ENCODE data around the gene ZNF785. TPM values are rescaled to one million over a fixed set of nuclear protein-coding genes. Genes with fewer than 3 reads are reported as not detected.

The ZNF785 gene
- total and polyA plus RNA-seq, 2 of the 13 experiments (the other 11 are each of a cell fraction or from before 2014, with no cell fraction given), result 0.01 TPM; not detected in 1

DNA sequence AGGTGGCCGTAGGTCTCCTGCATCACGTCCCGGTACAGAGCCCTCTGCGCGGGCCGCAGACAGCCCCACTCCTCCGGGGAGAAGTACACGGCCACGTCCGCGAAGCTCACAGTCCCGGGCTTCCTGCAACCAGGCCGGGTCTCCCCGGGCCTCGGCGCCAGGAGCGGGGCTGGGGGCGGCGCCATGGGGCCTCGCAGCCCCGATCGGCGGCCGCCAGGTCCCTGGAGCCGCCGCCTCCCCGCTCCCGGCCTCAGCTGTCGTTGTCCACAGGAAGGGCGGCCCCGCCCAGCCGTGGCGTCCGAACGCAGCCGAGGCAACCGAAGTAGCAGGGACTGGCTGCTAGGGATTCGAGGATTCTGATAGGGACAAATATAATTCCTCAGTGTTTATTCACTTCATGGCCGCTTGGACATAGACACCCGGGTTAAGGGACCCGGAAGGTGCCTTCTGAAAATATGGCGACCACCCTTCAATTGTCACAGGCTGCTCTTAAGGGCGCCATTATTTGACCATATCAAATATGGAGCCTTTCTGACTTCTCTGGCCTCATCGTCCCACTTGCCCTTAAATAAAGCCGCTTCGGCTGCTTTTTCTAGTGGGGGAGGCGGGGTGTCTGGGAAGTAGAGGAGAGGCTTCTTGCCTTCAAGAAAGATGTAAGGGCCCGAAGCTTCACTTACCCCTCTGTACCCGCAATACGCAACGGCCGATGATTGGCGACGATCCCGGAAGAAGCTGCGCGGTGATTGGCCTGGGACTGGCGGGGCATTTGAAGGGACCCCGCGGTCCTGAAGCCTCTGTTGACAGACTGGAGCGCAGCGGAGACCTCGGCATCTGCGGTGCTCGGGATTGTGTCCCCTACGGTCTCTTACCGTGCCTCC lies 13.8 kb downstream of the ZNF785 start, which contains the start of gene ZNF688 (continued):
- no peak for TF ChIP-seq ZBTB1 (CRISPR knock-in tag; IDR thresholded peaks at IDR 0.05; ENCODE audit: borderline replicate concordance)
- no peak for TF ChIP-seq ZNF274 (CRISPR knock-in tag; IDR thresholded peaks at IDR 0.05)
- no peak for TF ChIP-seq IKZF1 (IDR thresholded peaks at IDR 0.05)
- TF ChIP-seq ZNF768 (CRISPR knock-in tag; IDR thresholded peaks at IDR 0.05), result peak; percentile 49; the same call in 1 of the 2 replicates
- TF ChIP-seq, protein P1, sequence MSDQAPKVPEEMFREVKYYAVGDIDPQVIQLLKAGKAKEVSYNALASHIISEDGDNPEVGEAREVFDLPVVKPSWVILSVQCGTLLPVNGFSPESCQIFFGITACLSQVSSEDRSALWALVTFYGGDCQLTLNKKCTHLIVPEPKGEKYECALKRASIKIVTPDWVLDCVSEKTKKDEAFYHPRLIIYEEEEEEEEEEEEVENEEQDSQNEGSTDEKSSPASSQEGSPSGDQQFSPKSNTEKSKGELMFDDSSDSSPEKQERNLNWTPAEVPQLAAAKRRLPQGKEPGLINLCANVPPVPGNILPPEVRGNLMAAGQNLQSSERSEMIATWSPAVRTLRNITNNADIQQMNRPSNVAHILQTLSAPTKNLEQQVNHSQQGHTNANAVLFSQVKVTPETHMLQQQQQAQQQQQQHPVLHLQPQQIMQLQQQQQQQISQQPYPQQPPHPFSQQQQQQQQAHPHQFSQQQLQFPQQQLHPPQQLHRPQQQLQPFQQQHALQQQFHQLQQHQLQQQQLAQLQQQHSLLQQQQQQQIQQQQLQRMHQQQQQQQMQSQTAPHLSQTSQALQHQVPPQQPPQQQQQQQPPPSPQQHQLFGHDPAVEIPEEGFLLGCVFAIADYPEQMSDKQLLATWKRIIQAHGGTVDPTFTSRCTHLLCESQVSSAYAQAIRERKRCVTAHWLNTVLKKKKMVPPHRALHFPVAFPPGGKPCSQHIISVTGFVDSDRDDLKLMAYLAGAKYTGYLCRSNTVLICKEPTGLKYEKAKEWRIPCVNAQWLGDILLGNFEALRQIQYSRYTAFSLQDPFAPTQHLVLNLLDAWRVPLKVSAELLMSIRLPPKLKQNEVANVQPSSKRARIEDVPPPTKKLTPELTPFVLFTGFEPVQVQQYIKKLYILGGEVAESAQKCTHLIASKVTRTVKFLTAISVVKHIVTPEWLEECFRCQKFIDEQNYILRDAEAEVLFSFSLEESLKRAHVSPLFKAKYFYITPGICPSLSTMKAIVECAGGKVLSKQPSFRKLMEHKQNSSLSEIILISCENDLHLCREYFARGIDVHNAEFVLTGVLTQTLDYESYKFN (CRISPR knock-in tag; conservative IDR thresholded peaks at IDR 0.05), result peak; percentile 47
- TF ChIP-seq MYC (CRISPR knock-in tag; IDR thresholded peaks at IDR 0.05; ENCODE audit: borderline replicate concordance), result peak; percentile 59; the same call in 1 of the 2 replicates
- no peak for TF ChIP-seq MTF1 (CRISPR knock-in tag; IDR thresholded peaks at IDR 0.05)
- TF ChIP-seq ZBTB21 (CRISPR knock-in tag; IDR thresholded peaks at IDR 0.05), result no peak; the same call in 1 of the 2 replicates
- TF ChIP-seq, protein P2, sequence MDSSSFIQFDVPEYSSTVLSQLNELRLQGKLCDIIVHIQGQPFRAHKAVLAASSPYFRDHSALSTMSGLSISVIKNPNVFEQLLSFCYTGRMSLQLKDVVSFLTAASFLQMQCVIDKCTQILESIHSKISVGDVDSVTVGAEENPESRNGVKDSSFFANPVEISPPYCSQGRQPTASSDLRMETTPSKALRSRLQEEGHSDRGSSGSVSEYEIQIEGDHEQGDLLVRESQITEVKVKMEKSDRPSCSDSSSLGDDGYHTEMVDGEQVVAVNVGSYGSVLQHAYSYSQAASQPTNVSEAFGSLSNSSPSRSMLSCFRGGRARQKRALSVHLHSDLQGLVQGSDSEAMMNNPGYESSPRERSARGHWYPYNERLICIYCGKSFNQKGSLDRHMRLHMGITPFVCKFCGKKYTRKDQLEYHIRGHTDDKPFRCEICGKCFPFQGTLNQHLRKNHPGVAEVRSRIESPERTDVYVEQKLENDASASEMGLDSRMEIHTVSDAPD (CRISPR knock-in tag; IDR thresholded peaks at IDR 0.05), result no peak
- no peak; the same call in 1 of the 2 replicates for TF ChIP-seq KDM5B (CRISPR knock-in tag; IDR thresholded peaks at IDR 0.05; ENCODE audit: borderline replicate concordance)
- TF ChIP-seq PITX1 (CRISPR knock-in tag; IDR thresholded peaks at IDR 0.05), result peak; percentile 39; the same call in 1 of the 2 replicates
- TF ChIP-seq ZFP62 (CRISPR knock-in tag; IDR thresholded peaks at IDR 0.05), result no peak
- TF ChIP-seq ZFX (CRISPR knock-in tag; IDR thresholded peaks at IDR 0.05; ENCODE audit: low read depth), result peak; percentile 89
- no peak for TF ChIP-seq HHEX (CRISPR knock-in tag; IDR thresholded peaks at IDR 0.05)
- no peak for TF ChIP-seq ZNF253 (CRISPR knock-in tag; IDR thresholded peaks at IDR 0.05; ENCODE audit: borderline replicate concordance)
- no peak for TF ChIP-seq ZNF547 (CRISPR knock-in tag; IDR thresholded peaks at IDR 0.05)
- TF ChIP-seq ZNF816 (CRISPR knock-in tag; IDR thresholded peaks at IDR 0.05; ENCODE audit: borderline replicate concordance), result no peak
- TF ChIP-seq, protein P3, sequence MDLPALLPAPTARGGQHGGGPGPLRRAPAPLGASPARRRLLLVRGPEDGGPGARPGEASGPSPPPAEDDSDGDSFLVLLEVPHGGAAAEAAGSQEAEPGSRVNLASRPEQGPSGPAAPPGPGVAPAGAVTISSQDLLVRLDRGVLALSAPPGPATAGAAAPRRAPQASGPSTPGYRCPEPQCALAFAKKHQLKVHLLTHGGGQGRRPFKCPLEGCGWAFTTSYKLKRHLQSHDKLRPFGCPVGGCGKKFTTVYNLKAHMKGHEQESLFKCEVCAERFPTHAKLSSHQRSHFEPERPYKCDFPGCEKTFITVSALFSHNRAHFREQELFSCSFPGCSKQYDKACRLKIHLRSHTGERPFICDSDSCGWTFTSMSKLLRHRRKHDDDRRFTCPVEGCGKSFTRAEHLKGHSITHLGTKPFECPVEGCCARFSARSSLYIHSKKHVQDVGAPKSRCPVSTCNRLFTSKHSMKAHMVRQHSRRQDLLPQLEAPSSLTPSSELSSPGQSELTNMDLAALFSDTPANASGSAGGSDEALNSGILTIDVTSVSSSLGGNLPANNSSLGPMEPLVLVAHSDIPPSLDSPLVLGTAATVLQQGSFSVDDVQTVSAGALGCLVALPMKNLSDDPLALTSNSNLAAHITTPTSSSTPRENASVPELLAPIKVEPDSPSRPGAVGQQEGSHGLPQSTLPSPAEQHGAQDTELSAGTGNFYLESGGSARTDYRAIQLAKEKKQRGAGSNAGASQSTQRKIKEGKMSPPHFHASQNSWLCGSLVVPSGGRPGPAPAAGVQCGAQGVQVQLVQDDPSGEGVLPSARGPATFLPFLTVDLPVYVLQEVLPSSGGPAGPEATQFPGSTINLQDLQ (CRISPR knock-in tag; IDR thresholded peaks at IDR 0.05), result no peak
- TF ChIP-seq ZNF878 (CRISPR knock-in tag; IDR thresholded peaks at IDR 0.05), result peak; percentile 81; the same call in 1 of the 2 replicates
- TF ChIP-seq, protein P4, sequence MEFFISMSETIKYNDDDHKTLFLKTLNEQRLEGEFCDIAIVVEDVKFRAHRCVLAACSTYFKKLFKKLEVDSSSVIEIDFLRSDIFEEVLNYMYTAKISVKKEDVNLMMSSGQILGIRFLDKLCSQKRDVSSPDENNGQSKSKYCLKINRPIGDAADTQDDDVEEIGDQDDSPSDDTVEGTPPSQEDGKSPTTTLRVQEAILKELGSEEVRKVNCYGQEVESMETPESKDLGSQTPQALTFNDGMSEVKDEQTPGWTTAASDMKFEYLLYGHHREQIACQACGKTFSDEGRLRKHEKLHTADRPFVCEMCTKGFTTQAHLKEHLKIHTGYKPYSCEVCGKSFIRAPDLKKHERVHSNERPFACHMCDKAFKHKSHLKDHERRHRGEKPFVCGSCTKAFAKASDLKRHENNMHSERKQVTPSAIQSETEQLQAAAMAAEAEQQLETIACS (CRISPR knock-in tag; IDR thresholded peaks at IDR 0.05), result no peak
- TF ChIP-seq NAIF1 (CRISPR knock-in tag; IDR thresholded peaks at IDR 0.05; ENCODE audit: borderline replicate concordance), result no peak
- TF ChIP-seq HMG20A (CRISPR knock-in tag; IDR thresholded peaks at IDR 0.05; ENCODE audit: borderline replicate concordance), result no peak
